ENCODE measurements around the gene GSN. TPM values are rescaled to one million over a fixed set of nuclear protein-coding genes. Genes with fewer than 3 reads are reported as not detected.

GSN gene
- total and polyA plus RNA-seq, 9 of the 15 experiments (the other 6 are each of a cell fraction or from before 2014, with no cell fraction given) = 0.39 to 16.6 (median 8.2) TPM

DNA sequence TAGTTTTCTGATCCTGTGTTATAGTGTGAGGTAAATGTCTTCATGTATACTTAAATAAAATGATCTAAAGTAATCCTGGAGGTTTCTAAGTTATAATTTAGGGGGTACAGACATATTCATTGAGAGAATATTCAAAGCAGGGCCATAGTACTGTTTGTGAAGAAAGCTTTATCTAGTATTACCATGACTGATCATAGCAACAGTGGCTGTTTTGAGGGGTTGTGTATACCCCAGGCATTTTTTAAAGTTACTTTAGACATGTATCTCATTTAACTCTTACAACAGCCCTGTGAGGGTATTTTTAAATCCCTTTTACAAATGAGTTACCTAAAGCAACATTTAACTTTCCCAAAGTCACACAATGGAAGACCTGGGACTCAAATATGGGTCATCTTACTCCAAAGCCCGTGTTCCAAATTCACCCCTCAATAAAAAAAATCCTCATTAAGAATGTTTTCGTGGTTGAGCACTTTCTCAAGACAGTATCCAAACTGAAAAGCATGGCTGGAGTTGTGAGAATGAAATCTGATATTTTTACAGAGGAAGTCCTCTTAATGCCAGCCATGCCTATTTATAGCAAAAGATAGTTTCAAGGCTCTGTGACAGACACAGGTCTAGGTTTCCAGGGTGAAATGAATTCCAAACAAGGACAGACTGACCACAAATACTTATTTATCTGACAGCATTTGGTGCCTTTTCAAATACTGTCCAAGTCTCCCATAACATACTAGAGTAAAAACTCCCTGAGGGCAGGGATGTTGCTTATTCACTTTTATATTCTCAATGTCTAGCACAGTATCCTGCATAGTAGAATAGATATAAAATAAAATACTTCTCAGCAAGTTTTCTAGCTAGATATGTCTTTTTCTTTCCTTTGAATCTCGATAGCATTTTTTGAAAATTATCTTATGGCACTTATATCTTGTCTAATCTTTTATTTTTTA is 91.7 kb downstream of the GSN start (continued):
- TF ChIP-seq PRPF4 (IDR thresholded peaks at IDR 0.05; ENCODE audit: insufficient read depth, low read depth, low read length, poor library complexity, severe bottlenecking) (no peak), ZNF282 (CRISPR knock-in tag; IDR thresholded peaks at IDR 0.05) (no peak), ZNF212 (CRISPR knock-in tag; IDR thresholded peaks at IDR 0.05) (no peak), ERF (CRISPR knock-in tag; IDR thresholded peaks at IDR 0.05) (no peak), ZNF717 (CRISPR knock-in tag; IDR thresholded peaks at IDR 0.05) (no peak), NFATC3 (IDR thresholded peaks at IDR 0.05) (no peak), ATF1 (CRISPR knock-in tag; IDR thresholded peaks at IDR 0.05) (no peak), ATF1 (tag; IDR thresholded peaks at IDR 0.05) (no peak), TRIM24 (IDR thresholded peaks at IDR 0.05) (peak in 1 of 2 experiments; percentile 54; a peak in 1 of 4 replicates), NFIX (CRISPR knock-in tag; IDR thresholded peaks at IDR 0.05; ENCODE audit: low read depth) (no peak), MEF2D (tag; conservative IDR thresholded peaks at IDR 0.05; ENCODE audit: low read depth) (0 out of 2 replicates have a peak, but pooled peaks have one; percentile 35), ZSCAN29 (IDR thresholded peaks at IDR 0.05) (no peak), CEBPB (tag; IDR thresholded peaks at IDR 0.05) (no peak), ZZZ3 (IDR thresholded peaks at IDR 0.05) (no peak), ZNF511 (CRISPR knock-in tag; IDR thresholded peaks at IDR 0.05) (no peak)
- TF ChIP-seq, protein P1, sequence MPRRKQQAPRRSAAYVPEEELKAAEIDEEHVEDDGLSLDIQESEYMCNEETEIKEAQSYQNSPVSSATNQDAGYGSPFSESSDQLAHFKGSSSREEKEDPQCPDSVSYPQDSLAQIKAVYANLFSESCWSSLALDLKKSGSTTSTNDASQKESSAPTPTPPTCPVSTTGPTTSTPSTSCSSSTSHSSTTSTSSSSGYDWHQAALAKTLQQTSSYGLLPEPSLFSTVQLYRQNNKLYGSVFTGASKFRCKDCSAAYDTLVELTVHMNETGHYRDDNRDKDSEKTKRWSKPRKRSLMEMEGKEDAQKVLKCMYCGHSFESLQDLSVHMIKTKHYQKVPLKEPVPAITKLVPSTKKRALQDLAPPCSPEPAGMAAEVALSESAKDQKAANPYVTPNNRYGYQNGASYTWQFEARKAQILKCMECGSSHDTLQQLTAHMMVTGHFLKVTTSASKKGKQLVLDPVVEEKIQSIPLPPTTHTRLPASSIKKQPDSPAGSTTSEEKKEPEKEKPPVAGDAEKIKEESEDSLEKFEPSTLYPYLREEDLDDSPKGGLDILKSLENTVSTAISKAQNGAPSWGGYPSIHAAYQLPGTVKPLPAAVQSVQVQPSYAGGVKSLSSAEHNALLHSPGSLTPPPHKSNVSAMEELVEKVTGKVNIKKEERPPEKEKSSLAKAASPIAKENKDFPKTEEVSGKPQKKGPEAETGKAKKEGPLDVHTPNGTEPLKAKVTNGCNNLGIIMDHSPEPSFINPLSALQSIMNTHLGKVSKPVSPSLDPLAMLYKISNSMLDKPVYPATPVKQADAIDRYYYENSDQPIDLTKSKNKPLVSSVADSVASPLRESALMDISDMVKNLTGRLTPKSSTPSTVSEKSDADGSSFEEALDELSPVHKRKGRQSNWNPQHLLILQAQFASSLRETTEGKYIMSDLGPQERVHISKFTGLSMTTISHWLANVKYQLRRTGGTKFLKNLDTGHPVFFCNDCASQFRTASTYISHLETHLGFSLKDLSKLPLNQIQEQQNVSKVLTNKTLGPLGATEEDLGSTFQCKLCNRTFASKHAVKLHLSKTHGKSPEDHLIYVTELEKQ (CRISPR knock-in tag; IDR thresholded peaks at IDR 0.05) = no peak

Data from K562 (cell line).